Hematopoietic multipotent progenitor cell treated with erythropoietin and hydrocortisone succinate and interleukin-3 and kit ligand, for 8 days (in vitro differentiated cells): ENCODE measurements around the gene TXNRD2.
A peak's percentile ranks its signal among the peaks of the same experiment; 100 is the strongest.

Source experiments
- DNase-seq: peaks from one replicate; pipeline ENCODE4 v3.0.0-alpha.2; 2015

TXNRD2 gene

GRCh38 chr22:19979712-19980493, 38.3 kb upstream of the TXNRD2 start:
- DNase-seq = no peak

GRCh38 chr22:19978748-19979147, 37.1 kb upstream of the TXNRD2 start:
- DNase-seq = no peak

DNA sequence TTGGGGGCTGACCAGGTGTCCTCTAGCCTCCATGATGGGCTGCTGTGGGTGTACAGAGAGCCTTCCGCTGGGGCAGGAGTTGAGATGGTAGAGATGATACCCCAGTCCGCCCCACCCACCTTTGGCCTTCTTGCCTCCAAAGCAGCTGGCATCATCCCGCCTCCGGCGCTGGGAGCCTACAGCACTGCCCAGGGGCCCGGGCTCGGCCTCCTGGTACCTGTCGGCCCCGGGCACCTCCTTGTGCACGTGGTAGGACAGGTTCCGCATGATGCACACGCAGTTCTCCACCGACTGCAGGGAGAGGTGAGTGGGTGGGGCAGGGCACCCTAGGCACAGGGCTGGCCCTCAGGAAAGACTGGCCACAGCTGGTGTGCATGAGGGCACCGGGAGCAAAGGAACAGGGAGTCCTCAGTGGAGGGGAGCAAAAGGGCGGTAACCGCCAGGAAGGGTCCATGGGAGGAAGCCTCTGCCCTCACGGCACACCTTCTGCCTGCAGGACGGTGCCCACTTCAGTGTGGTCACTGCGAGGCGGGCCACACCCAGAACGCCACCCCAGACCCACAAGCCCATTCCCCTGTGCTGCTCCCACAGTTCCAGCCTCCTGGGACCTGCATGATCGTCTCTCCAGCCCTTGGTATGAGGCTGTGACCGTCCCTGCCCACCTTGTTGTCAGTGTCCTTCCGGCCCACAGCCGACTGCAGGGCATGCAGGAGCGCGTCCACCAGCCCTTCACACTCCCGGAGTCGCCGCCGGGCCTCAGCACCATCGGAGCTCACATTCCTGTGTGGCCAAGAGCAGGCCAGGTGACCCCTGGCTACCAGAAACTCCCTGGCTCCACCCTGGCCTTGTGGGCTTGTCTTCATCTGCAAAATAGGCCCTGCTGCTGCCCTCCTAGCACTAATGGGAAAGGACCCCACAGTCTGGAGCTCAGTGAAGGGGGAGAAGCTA, 36.0 kb upstream of the TXNRD2 start:
- DNase-seq = no peak

GRCh38 chr22:19976671-19977070, 35.1 kb upstream of the TXNRD2 start:
- no peak for DNase-seq

DNA sequence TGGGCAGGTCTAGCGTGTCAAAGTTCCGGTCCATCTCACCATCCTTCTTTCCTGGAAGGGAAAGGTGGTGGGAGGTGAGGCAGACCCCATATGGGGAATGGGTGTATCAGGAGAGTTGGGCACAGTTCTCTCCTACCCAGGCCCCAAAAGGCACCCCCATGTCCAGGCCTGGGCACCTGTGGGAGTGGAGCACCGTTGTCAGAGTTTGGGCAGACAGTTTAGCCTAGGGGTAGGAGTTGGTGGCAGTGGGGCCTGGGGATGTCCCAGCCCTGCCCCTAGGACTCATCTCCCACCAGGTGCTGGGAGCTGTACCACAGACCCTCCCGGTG, 34.1 kb upstream of the TXNRD2 start:
- DNase-seq = no peak

GRCh38 chr22:19974935-19975706, 33.5 kb upstream of the TXNRD2 start:
- no peak for DNase-seq

GRCh38 chr22:19974268-19974861, 32.7 kb upstream of the TXNRD2 start:
- peak; percentile 83 for DNase-seq

- no peak for DNase-seq
These were observed 32.1 kb upstream of the TXNRD2 start for GRCh38 chr22:19973551-19974267.

DNA sequence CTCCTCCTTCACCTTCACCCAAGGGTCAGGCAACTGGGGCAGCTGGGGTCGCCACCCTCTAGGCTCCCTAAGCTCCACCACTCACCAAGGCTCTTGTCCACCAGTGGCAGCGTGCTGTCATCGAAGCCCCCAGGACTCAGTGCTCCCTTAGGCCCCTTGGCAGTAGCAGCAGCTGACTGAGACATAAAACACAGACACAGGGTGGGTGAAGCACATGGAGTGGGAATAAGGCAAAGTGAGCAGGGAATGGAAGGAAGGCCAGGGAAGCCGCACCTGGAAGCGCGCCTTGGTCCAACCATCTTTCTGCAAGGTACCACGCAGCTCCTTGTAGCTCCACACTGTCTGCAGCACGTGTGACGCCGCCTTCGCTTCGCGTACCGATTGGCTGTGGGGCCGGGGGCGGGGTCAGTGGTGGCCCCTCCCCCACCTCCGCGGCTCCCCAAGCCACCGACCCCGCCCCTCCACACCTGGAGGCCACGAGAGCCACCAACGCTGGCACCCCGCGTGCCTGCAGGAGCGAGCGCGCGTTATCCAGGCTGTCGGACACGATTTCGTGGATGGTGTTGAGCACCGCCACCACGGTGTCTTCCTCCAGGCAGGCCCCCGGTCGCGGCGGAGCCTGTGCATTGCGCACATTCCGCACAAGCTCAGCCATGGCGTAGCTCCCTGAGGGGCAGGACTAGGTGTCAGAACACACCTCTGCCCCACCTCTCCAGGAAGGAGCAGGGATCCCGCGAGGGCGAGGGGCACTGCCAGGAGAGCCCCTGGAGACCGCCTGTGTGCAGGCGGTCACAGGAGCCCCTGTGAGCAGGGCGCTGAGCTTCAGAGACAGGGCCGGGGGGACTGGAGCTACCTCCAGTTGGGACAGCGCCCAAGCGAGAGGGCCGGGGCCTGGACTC, 31.3 kb upstream of the TXNRD2 start:
- no peak for DNase-seq

- no peak for DNase-seq
These were observed 30.6 kb upstream of the TXNRD2 start for GRCh38 chr22:19972251-19972650.

GRCh38 chr22:19971276-19972124, 29.9 kb upstream of the TXNRD2 start:
- DNase-seq = no peak

DNA sequence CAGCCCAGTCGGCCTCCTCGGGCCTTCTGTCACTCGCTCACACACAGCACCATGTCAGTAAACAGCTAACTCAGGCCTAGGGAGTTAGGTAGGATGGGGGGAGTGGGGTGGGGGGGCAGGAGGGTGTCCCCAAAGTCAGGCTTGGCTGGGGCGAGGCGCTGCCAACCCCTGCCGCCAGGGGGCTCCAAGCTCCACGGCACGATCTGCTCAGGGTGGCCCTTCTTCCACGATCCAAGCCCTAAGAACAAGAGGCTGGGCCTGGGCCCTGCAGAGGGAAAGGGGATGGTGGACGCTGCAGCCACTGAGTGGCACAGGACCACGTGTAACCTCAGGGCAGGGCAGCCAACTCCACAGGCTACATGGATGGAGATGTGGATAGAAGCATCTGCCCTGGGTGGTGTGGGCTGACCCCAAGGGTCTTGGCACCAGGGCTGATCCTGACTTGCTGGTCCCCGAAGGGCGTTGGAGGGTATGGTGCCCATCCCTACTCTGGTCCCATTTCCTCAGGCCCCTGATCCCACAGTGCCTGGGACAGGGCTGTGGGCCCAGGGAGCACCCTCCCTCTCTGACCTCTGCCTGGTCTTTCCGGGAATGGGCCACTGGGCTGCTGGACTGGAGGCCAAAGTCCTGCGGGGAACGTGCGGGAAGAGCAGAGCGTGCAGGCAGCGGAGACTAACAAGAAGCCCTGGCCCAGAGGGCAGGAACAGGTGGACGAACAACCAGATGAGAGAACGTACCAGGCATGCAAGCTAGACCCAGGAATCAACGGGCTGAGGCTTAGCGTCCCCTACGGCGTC, 29.1 kb upstream of the TXNRD2 start:
- peak; percentile 76 for DNase-seq

- no peak for DNase-seq
These were observed 28.4 kb upstream of the TXNRD2 start for GRCh38 chr22:19970031-19970478.

- no peak for DNase-seq
These were observed 27.7 kb upstream of the TXNRD2 start for GRCh38 chr22:19969141-19969928.

- DNase-seq = no peak
These were observed 26.9 kb upstream of the TXNRD2 start for GRCh38 chr22:19968450-19968891.

GRCh38 chr22:19967850-19968449, 26.3 kb upstream of the TXNRD2 start:
- no peak for DNase-seq

DNA sequence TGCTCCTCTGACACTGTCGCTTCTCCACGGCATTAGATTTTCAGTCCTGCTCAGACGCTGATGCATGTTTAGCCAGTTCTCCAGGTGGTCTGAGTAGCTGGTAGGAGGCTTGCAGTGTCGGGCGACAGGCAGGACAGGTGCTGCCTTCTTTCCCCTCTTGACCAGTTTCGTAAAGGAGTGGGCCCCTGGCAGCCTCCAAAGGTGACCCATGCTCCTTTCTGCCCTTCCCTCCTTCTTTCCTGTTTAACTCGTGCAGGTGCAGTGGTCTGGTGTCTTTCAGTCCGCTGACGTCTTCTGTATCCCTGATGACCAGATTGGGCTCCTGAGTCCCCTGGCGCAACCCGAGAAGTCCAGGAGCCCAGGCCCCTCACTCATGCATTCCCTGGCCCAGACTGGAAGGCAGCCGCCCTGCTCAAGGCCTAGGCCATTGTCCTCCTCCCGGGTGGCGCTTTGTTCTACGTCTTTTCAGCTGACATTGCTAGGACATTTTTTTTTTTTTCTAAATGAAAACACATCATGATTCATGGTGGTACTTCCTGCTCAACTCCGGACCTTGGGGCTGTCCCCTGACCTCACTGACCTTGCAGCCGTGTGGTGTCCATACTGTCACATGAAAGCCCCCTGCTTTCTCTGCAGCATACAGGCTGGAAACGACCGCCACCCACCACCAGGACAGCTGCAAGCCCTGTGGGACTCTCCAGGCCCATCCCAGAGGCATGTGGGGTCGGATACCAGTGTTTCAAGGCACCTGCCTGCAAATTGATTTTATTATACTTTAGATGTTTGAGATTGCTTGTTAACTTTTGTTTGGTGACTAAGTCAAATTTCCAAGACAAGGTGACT, 25.5 kb upstream of the TXNRD2 start:
- DNase-seq = no peak
